HepG2 (cell line): ENCODE data around the gene GSTP1. TPM values are rescaled to one million over a fixed set of nuclear protein-coding genes. Genes with fewer than 3 reads are reported as not detected.

Experiments
- ATAC-seq: fragments of 200-7000 bp; cut with Tn5 transposase; 3 replicates; pipeline ENCODE4 v1.9.1; 2020; ENCODE audit warnings: mild to moderate bottlenecking, moderate library complexity
- BruUV-seq: library from RNA; stranded (reverse); fragments of 400-500 nt; replicated peaks from 2 replicates; lab custom pipeline; 2021; lab: Mats Ljungman, UMichigan
- CTCF ChIA-PET: fragments of 300-600 bp; formaldehyde crosslinking; extraction: SDS; loops from one replicate; lab custom pipeline; 2021; ENCODE audit warnings: low total read pairs, inconsistent platforms, low intra/inter-chr PET ratio; lab: Yijun Ruan, JAX
- POLR2A ChIA-PET: fragments of 350-600 bp; sonication (Branson Sonifier 250); formaldehyde crosslinking; loops from one replicate; lab custom pipeline; 2020; ENCODE audit warnings: antibody characterized with exemption, inconsistent platforms; lab: Yijun Ruan, JAX
- DNase-seq: peaks from one replicate; pipeline ENCODE4 v3.0.0-alpha.2; 2015; ENCODE audit warnings: low spot score
- FAIRE-seq: peaks from 3 replicates; lab custom pipeline; 2011; peaks lifted over from hg19 to GRCh38; lab: Jason Lieb, UNC
- H2AFZ ChIP-seq: one replicate; pipeline ENCODE4 v1.6.1; 2011; ENCODE audit warnings: low read length, inconsistent platforms
- H3K27ac ChIP-seq: fragments of 300-600 bp; 3 replicates; pipeline ENCODE4 v1.8.0; 2011; ENCODE audit warnings: mixed run types, mild to moderate bottlenecking, mixed read lengths, low read length, inconsistent platforms; ENCODE audit not compliant: insufficient read depth; ENCODE audit errors: extremely low read length
- H3K27me3 ChIP-seq, 2 experiments: fragments of 200-600 bp in 1 of 2; 2 replicates in 1 of 2; 3 replicates in 1 of 2; pipeline versions ENCODE4 v1.6.0 to v1.8.0; 2011; ENCODE audit warnings: low read length in 2 of 2, mild to moderate bottlenecking in 2 of 2, moderate library complexity in 2 of 2, inconsistent platforms in 1 of 2; ENCODE audit not compliant: insufficient read depth in 2 of 2, control insufficient read depth in 1 of 2
- H3K36me3 ChIP-seq, 2 experiments: fragments of 200-600 bp in 1 of 2; replicated peaks in 1 of 2; 2 replicates in 1 of 2; 3 replicates in 1 of 2; pipeline versions ENCODE4 v1.5.1 to v1.8.0; 2011; ENCODE audit warnings: low read length in 2 of 2, inconsistent platforms in 1 of 2; ENCODE audit not compliant: insufficient read depth in 2 of 2, control insufficient read depth in 1 of 2
- H3K4me1 ChIP-seq: 2 replicates; pipeline ENCODE4 v1.5.1; 2012; ENCODE audit warnings: low read length, inconsistent platforms; ENCODE audit not compliant: insufficient read depth
- H3K4me2 ChIP-seq: 2 replicates; pipeline ENCODE4 v1.6.0; 2011; ENCODE audit warnings: low read depth, low read length, inconsistent platforms
- H3K4me3 ChIP-seq, 3 experiments: fragments of 200-600 bp in 1 of 3; sonication (generic), shearing (Covaris generic) in 1 of 3; replicated peaks in 1 of 3; 2 replicates each; pipeline ENCODE4 v1.5.1; 2011 to 2016; ENCODE audit warnings: low read length in 3 of 3, inconsistent platforms in 2 of 3, low read depth in 2 of 3, mild to moderate bottlenecking in 2 of 3, control low read depth in 1 of 3, mixed read lengths in 1 of 3; ENCODE audit not compliant: insufficient read depth in 1 of 3
- H3K79me2 ChIP-seq: one replicate; pipeline ENCODE4 v1.6.1; 2011; ENCODE audit warnings: low read length, inconsistent platforms; ENCODE audit not compliant: insufficient read depth
- H3K9ac ChIP-seq: 2 replicates; pipeline ENCODE4 v1.6.0; 2011; ENCODE audit warnings: mild to moderate bottlenecking, low read depth, low read length, inconsistent platforms; ENCODE audit not compliant: insufficient read depth
- H3K9me3 ChIP-seq: 2 replicates; pipeline ENCODE4 v1.5.1; 2012; ENCODE audit warnings: mild to moderate bottlenecking, low read length
- H4K20me1 ChIP-seq: 2 replicates; pipeline ENCODE4 v1.6.0; 2011; ENCODE audit warnings: inconsistent platforms, mild to moderate bottlenecking, low read length, moderate library complexity; ENCODE audit not compliant: insufficient read depth
- CHD4 ChIP-seq: fragments of 200-600 bp; sonication (generic); IDR thresholded peaks from 2 replicates; pipeline ENCODE4 v1.7.0; 2017; ENCODE audit warnings: mild to moderate bottlenecking, low read length, borderline replicate concordance
- ELK4 ChIP-seq: sonication (generic); formaldehyde crosslinking; IDR thresholded peaks from 2 replicates; pipeline ENCODE4 v1.9.0; 2021; ENCODE audit warnings: missing genetic modification reagents, borderline replicate concordance
- FOXK1 ChIP-seq: sonication (generic); formaldehyde crosslinking; IDR thresholded peaks from 2 replicates; pipeline ENCODE4 v1.4.0; 2020; ENCODE audit warnings: low read depth, missing genetic modification reagents, borderline replicate concordance
- FUBP1 ChIP-seq: sonication (generic); formaldehyde crosslinking; IDR thresholded peaks from 2 replicates; pipeline ENCODE4 v1.5.1; 2020; ENCODE audit warnings: missing genetic modification reagents, mild to moderate bottlenecking, borderline replicate concordance
- HNRNPK ChIP-seq: fragments of 200-400 bp; formaldehyde crosslinking; IDR thresholded peaks from 2 replicates; pipeline ENCODE4 v1.6.1; 2018; ENCODE audit warnings: low read length, low read depth, moderate library complexity, mild to moderate bottlenecking; ENCODE audit not compliant: poor library complexity, severe bottlenecking
- MYPOP ChIP-seq: sonication (generic); formaldehyde crosslinking; IDR thresholded peaks from 2 replicates; pipeline ENCODE4 v1.8.1; 2023; ENCODE audit warnings: mild to moderate bottlenecking, moderate library complexity, missing genetic modification reagents
- POGZ ChIP-seq: sonication (generic); formaldehyde crosslinking; IDR thresholded peaks from 2 replicates; pipeline ENCODE4 v1.4.0; 2020; ENCODE audit warnings: mild to moderate bottlenecking, missing genetic modification reagents
- PPARG ChIP-seq: conservative IDR thresholded peaks from 2 replicates; pipeline ENCODE4 v1.6.1; 2016; ENCODE audit warnings: missing biosample characterization, missing genetic modification reagents
- RBM39 ChIP-seq: fragments of 200-400 bp; formaldehyde crosslinking; IDR thresholded peaks from one replicate; pipeline ENCODE4 v1.6.1; 2018; ENCODE audit warnings: antibody characterized with exemption, mild to moderate bottlenecking, low read depth, low read length; ENCODE audit not compliant: poor library complexity, severe bottlenecking
- ZNF224 ChIP-seq: sonication (generic); formaldehyde crosslinking; IDR thresholded peaks from 2 replicates; pipeline ENCODE4 v1.5.0; 2020; ENCODE audit warnings: mild to moderate bottlenecking, missing genetic modification reagents
- ZNF644 ChIP-seq: IDR thresholded peaks from 2 replicates; pipeline ENCODE4 v1.6.1; 2016; ENCODE audit warnings: low read depth
- ZNF687 ChIP-seq: sonication (generic); formaldehyde crosslinking; IDR thresholded peaks from 2 replicates; pipeline ENCODE4 v1.5.1; 2020; ENCODE audit warnings: mild to moderate bottlenecking, missing genetic modification reagents, moderate library complexity
- ZNF850 ChIP-seq: sonication (generic); formaldehyde crosslinking; conservative IDR thresholded peaks from 2 replicates; pipeline ENCODE4 v1.9.0; 2021; ENCODE audit warnings: mild to moderate bottlenecking, missing genetic modification reagents
- WGBS: methylation state at CpG from one replicate; pipeline ENCODE4 v1.1.6; 2017; ENCODE audit warnings: low lambda C conversion rate; 5-methylcytosine and 5-hydroxymethylcytosine counted together
- in situ Hi-C: cut with HindIII; loops from 2 replicates; pipeline ENCODE4 v1.10.0; 2017; ENCODE audit warnings: low pct_unique_long_range_greater_than_20kb; ENCODE audit not compliant: extremely low pct_ligation_motif_present
- intact Hi-C: fragments of 100-400 bp; cut with micrococcal nuclease; formaldehyde crosslinking; loops from one replicate; pipeline ENCODE4 v1.10.0; 2022; ENCODE audit not compliant: unreplicated experiment
- polyA plus RNA-seq, 8 experiments: library from polyadenylated mRNA; depleted of rRNA in 3 of 8; stranded (reverse) in 7 of 8; unstranded in 1 of 8; fragments of >200 nt; fragmentation: Illumina TruSeq in 4 of 8; extraction: Trizol in 4 of 8; gene quantifications; 2 replicates each; pipeline versions ENCODE4 v1.2.1 to v1.2.3, GENCODE V29; 2011 to 2016; ENCODE audit warnings: low read depth in 4 of 8, missing spikeins in 1 of 8, mixed read lengths in 1 of 8; ENCODE audit not compliant: insufficient read depth in 1 of 8
- total RNA-seq, 5 experiments: library from RNA; depleted of rRNA; stranded (reverse); fragments of >200 nt; fragmentation: Illumina TruSeq; extraction: Trizol; gene quantifications; 2 replicates each; pipeline ENCODE4 v1.2.3, GENCODE V29; 2016; ENCODE audit warnings: low read depth in 1 of 5

The GSTP1 gene
- total and polyA plus RNA-seq, 2 of the 13 experiments (the other 11 are each of a cell fraction or from before 2014, with no cell fraction given) = not detected

GRCh38 chr11:67592880-67593564, 9.4 kb downstream of the GSTP1 start:
- H3K4me3 ChIP-seq = no peak overlapping the region
- 13% methylated on average over 5 of the region's 12 CpGs for WGBS
- no peak overlapping the region for H2AFZ ChIP-seq
- peak overlapping the region; percentile 49 for H3K4me2 ChIP-seq
- ATAC-seq = peak; percentile 78
- H3K36me3 ChIP-seq = no peaks in the 10 kb centered on the region
- in situ Hi-C loops = no loop called here
- ChIA-PET POLR2A (interaction anchor here (0.6 to 1.1 kb wide), 2 partner anchors 13 to 35 kb away, joined by 3 to 4 read pairs; no protein-coding TSS in a partner anchor), CTCF (no interaction called here)
- peaks cover 15% of the 10 kb centered on the region for H3K4me1 ChIP-seq
- no peaks in the 10 kb centered on the region for H4K20me1 ChIP-seq
- no TSS peak for BruUV-seq
- no peak for DNase-seq
- no peaks in the 10 kb centered on the region; a peak in 1 of 5 replicates for H3K27me3 ChIP-seq
- no peak for FAIRE-seq
- no peaks in the 10 kb centered on the region for H3K79me2 ChIP-seq
- no peaks in the 10 kb centered on the region for H3K9me3 ChIP-seq
- no peak overlapping the region for H3K9ac ChIP-seq
- intact Hi-C loops = no loop called here
- no peak overlapping the region for H3K27ac ChIP-seq
- TF ChIP-seq CHD4 = no peak
- TF ChIP-seq RBM39 = no peak
- no peak for TF ChIP-seq FUBP1 (CRISPR knock-in tag)
- TF ChIP-seq POGZ (CRISPR knock-in tag) = no peak
- no peak for TF ChIP-seq HNRNPK
- TF ChIP-seq FOXK1 (CRISPR knock-in tag) = no peak
- no peak for TF ChIP-seq PPARG
- peak; percentile 48 for TF ChIP-seq ZNF687 (CRISPR knock-in tag)
- TF ChIP-seq MYPOP (CRISPR knock-in tag) = no peak
- no peak for TF ChIP-seq ZNF850 (CRISPR knock-in tag)
- TF ChIP-seq ZNF644 = no peak
- no peak for TF ChIP-seq ELK4 (CRISPR knock-in tag)
- TF ChIP-seq ZNF224 (CRISPR knock-in tag) = no peak
